Smooth muscle cell of trachea (primary cell): Measurements from ENCODE around the gene CAMK2N2. TPM values are rescaled to one million over a fixed set of nuclear protein-coding genes. Genes with fewer than 3 reads are reported as not detected.

ENCODE experiments used
- total RNA-seq: library from RNA; depleted of rRNA; stranded (reverse); fragments of >200 nt; gene quantifications from 2 replicates; pipeline ENCODE4 v1.2.1, GENCODE V29; 2014

The CAMK2N2 gene
- total RNA-seq, result not detected in 2 replicates

GRCh38 chr3:184261270-184261853 is at the start of gene CAMK2N2:
TSS of gene CAMK2N2 (minus strand) at chr3:184261553. CDS start at chr3:184261285, 268 bp downstream.

GRCh38 chr3:184298759-184299487 is 37.6 kb upstream of the CAMK2N2 start, which contains the start of gene PSMD2:
TSS of gene PSMD2 (plus strand) at chr3:184299241. CDS start at chr3:184299267, 26 bp downstream.

GRCh38 chr3:184275961-184276910 is 14.9 kb upstream of the CAMK2N2 start, which contains the start of gene ECE2:
TSS of gene ECE2 (plus strand) at chr3:184276022. CDS start at chr3:184276154, 132 bp downstream.

GRCh38 chr3:184249412-184250166 is 11.8 kb downstream of the CAMK2N2 start, which contains the start of gene EEF1AKMT4:
TSS of gene EEF1AKMT4 (plus strand) at chr3:184249672. CDS start at chr3:184249695, 23 bp downstream.

GRCh38 chr3:184248454-184249411 is 12.6 kb downstream of the CAMK2N2 start, which contains the start of gene ALG3:
TSS of gene ALG3 (minus strand) at chr3:184248962. CDS start at chr3:184248940, 22 bp downstream.

GRCh38 chr3:184229394-184230080 is 31.8 kb downstream of the CAMK2N2 start, which contains the start of gene VWA5B2:
TSS of gene VWA5B2 (plus strand) at chr3:184229585. CDS start at chr3:184230529, 944 bp downstream.

Other genes starting within 250 kb of the CAMK2N2 start
- 18.6 and 21.0 TPM in 2 replicates for gene ABCC5, start 243.7 kb downstream of the CAMK2N2 start, total RNA-seq
- not detected in 2 replicates for gene HTR3D, start 229.8 kb downstream of the CAMK2N2 start, total RNA-seq
- not detected in 2 replicates for gene HTR3C, start 208.5 kb downstream of the CAMK2N2 start, total RNA-seq
- gene HTR3E, start 164.5 kb downstream of the CAMK2N2 start, total RNA-seq, result not detected in 2 replicates
- 25.0 and 32.1 TPM in 2 replicates for gene EIF2B5, start 126.2 kb downstream of the CAMK2N2 start, total RNA-seq
- gene DVL3, start 106.2 kb downstream of the CAMK2N2 start, total RNA-seq, result 29.1 and 53.8 TPM in 2 replicates
- 374 and 506 TPM in 2 replicates for gene AP2M1, start 86.7 kb downstream of the CAMK2N2 start, total RNA-seq
- gene ABCF3, start 75.4 kb downstream of the CAMK2N2 start, total RNA-seq, result 47.3 and 89.0 TPM in 2 replicates
- gene VWA5B2, start 32.0 kb downstream of the CAMK2N2 start, total RNA-seq, result not detected in 2 replicates
- 24.0 and 25.3 TPM in 2 replicates for gene ALG3, start 12.6 kb downstream of the CAMK2N2 start, total RNA-seq
- gene EEF1AKMT4, start 11.9 kb downstream of the CAMK2N2 start, total RNA-seq, result 0.87 and 2.0 TPM in 2 replicates
- under 0.01 TPM in 1 of 2 replicates, not detected in the other for gene ECE2, start 14.5 kb upstream of the CAMK2N2 start, total RNA-seq
- 403 and 574 TPM in 2 replicates for gene PSMD2, start 37.7 kb upstream of the CAMK2N2 start, total RNA-seq
- 315 and 337 TPM in 2 replicates for gene EIF4G1, start 53.1 kb upstream of the CAMK2N2 start, total RNA-seq
- 25.7 and 33.4 TPM in 2 replicates for gene FAM131A, start 76.0 kb upstream of the CAMK2N2 start, total RNA-seq
- gene CLCN2, start 100.1 kb upstream of the CAMK2N2 start, total RNA-seq, result 4.1 and 6.9 TPM in 2 replicates
- gene POLR2H, start 100.2 kb upstream of the CAMK2N2 start, total RNA-seq, result 52.3 and 98.0 TPM in 2 replicates
- 0.15 and 0.83 TPM in 2 replicates for gene THPO, start 116.7 kb upstream of the CAMK2N2 start, total RNA-seq
- 0.73 and 2.6 TPM in 2 replicates for gene CHRD, start 118.5 kb upstream of the CAMK2N2 start, total RNA-seq